ENCODE results near the gene OR2M4.
"Not testable (repeated sequence)": the region's sequence is repeated elsewhere in the genome, so short reads cannot be mapped to it uniquely, and the experiment has no call there.

Gene OR2M4
- long read RNA-seq, donor 1: 0 reads
- long read RNA-seq, donor 2: 0 reads
- long read RNA-seq, donor 3: 0 reads
- long read RNA-seq, donor 4: 0 reads
- long read RNA-seq, donor 5: 0 reads
- long read RNA-seq, donor 6: 0 reads
- long read RNA-seq, donor 7: 0 reads
- long read RNA-seq, donor 8: 0 reads

DNA sequence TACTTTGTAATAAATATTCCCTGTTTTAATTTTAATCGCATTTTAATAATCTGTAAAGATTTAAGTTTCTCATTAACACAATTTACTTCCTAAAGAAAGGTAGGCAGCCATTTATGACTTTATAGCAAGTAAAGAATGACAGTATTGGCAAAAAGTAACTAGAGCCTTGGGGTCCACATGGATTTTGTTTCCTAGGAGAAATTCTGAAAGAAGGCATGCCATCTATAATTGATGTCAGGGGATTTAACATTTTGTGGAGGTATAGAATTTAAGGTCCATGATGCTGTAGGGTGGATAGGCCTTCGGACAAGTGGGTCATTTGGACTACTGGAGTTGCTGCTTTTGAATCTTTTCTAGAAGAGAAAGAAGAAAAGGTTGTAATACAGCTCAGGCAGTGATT lies at the start of gene OR2M4:
Gene OR2M4, plus strand, starts transcription at position 301 of the 400 bp plus-strand sequence. CDS start 7,512 bp downstream, outside the sequence.
- DNase-seq: no peak

GRCh38 chr1:248183996-248184395 lies 47.2 kb upstream of the OR2M4 start:
- DNase-seq: no peak

DNA sequence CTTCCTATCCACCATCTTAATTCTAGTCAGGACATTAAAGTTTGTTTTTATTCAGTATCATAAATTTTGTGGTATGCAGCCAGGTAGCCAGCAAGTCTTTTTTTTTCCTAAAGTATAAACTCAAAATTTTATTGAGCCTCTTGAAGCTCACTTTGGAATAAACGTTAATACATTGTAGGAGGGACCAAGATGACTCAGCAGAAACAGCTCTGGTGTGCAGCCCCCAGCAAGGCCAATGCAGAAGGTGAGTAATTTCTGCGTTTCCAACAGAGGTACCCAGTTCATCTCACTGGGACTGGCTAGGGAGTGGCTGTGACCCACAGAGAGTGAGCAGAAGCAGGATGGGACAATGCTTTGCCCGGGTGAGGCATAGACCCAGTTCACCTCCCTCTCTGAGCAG lies 43.9 kb upstream of the OR2M4 start:
- DNase-seq: no peak

DNA sequence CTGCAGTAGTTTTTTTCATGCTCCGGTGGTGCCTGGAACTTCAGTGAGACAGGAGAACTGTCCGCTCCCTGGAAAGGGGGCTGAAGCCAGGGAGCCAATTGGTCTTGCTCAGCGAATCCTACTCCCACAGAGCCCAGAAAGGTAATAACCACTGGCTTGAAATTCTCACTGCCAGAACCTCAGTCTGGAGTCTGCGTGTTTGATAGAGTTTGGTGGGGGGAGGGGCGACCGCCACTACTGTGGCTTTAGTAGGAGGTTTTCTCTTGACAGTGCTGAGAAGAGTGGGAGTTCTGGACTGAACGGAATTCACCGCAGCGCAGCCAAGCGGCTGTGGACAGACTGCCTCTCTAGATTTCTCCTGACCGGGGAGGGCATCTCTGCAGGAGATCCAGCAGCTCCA lies 42.2 kb upstream of the OR2M4 start:
- DNase-seq: no peak

GRCh38 chr1:248194117-248194516 lies 37.1 kb upstream of the OR2M4 start:
- DNase-seq: no peak

DNA sequence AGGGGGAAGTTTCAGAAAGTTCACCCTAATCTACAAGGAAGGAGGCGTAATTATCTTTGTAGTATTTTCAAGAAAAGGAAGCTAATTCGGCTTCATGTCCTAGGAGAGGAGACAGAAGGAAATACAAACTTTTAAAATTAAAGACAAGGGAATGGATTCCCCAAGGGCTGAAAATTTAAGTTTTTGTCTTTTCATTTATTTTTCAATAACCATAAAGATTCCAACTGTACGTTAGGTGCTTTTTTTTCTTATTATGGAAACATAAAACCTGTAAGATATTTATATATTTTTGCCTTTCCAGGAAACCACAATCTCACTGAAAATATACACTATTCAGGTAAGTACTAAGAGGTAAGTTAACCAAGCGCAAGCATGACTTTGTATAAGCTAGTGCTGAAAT lies 34.3 kb upstream of the OR2M4 start, which contains the start of gene OR2M3:
Gene OR2M3, plus strand, starts transcription at position 301 of the 400 bp plus-strand sequence. CDS start 5,803 bp downstream, outside the sequence.
- no peak for DNase-seq

- DNase-seq: no peak
Measured at GRCh38 chr1:248215880-248216279, 15.3 kb upstream of the OR2M4 start.

DNA sequence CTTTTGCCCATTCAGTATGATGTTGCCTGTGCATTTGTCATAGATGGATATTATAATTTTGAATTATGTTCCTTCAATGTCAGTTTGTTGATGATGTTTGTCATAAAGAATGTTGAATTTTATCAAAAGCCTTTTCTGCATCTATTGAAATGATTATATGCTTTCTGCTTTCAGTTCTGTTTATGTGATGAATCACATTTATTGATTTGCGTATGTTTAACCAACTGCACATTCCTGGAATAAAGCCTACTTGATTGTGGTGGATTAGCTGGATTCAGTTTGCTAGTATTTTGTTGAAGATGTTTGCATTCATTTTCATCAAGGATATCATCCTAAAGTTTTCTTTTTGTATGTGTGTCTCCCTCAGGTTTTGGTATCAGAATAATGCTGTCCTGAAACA lies 5.7 kb upstream of the OR2M4 start:
- no peak for DNase-seq

GRCh38 chr1:248229360-248229908 lies 1.8 kb upstream of the OR2M4 start:
- no peak for DNase-seq

GRCh38 chr1:248239478-248239877 lies 8.3 kb downstream of the OR2M4 start:
- no peak for DNase-seq

DNA sequence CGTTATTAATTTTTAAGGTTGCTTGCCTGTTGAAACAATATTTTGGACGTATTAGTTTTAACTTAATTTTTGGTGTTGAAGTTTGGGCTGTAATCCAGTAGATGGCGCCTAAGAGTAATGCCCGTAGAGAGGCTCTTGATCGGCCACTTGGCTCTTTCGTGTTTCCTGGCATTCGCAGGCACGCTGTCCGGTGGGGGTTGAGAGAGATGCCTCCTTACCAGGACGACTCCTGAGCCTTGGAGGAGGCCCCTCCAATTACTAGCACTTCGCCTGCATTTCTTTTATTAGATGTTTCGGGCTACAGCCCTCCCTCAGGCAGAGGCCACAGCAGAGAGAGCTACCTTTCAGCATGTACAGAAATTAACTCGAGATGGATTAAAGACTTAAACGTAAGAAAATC lies 12.0 kb downstream of the OR2M4 start:
- no peak for DNase-seq

GRCh38 chr1:248259309-248259708 lies 28.1 kb downstream of the OR2M4 start:
- not testable (repeated sequence) for DNase-seq

- no peak for DNase-seq
Measured at GRCh38 chr1:248268178-248268577, 37.0 kb downstream of the OR2M4 start.

DNA sequence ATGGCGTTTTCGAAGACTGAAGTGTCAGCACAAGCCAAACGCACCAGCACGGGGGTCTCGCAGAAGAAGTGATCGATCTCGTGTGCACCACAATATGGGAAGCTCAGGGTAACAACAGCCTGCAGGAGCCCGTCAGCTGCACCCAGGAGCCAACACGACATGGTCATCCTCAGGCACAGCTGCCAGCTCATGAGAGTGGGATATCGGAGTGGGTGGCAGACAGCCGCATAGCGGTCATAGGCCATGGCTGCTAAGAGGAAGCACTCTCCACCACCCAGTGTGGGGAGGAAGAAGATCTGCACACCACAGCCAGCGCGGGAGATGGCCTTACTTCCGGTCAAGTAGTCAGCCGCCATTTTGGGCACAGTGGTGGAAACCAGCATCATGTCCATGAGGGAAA lies 42.0 kb downstream of the OR2M4 start:
- not testable (repeated sequence) for DNase-seq

DNA sequence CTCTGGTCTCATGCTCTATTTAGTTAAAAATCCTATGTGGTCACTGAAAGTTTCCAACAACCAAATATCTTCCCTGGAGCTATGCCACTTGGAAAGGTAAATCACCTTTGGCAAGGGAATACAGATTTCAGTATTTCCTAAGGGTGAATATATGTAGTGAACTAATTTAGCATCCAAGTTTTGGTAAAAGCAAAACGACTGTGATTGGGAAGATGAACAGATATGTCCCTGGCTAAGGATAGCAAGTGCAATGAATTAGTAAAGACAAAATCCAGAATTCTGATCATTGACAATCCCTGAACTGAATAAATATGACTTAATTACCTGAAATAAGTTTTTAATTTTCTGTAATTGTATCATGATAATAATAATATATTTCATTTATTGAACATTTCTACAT lies 46.7 kb downstream of the OR2M4 start, which contains the start of gene OR2T33:
Gene OR2T33, minus strand, starts transcription at position 101 of the 400 bp plus-strand sequence. CDS start 4,162 bp downstream, outside the sequence.
- DNase-seq: no peak

DNA sequence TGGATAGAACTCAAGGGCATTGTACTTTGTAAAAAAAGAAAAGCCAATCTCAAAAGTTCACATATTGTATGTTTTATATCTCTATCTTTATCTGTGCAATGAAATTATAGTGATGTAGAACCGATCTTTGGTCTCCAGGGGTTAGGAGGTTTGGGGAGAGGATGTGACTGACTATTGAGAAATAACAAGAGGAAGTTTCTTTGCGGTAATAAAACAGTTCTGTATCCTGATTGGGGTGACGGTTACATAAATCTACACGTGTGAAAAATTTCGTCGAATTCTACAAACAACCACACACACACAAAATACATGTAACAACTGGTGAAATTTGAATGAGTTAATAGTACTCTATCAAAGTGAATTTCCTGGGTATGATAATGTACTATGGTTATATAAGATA lies 57.2 kb downstream of the OR2M4 start:
- DNase-seq: no peak
